Natural killer cell (primary cell): Measurements from ENCODE around the gene VWA7. TPM values are rescaled to one million over a fixed set of nuclear protein-coding genes. Genes with fewer than 3 reads are reported as not detected.

Source experiments
- ATAC-seq, 3 donors: fragments of 150-1000 bp in 2 of 3; fragments of 200-7000 bp in 1 of 3; cut with Tn5 transposase; 1 replicate in 1 of 3; 2 replicates in 2 of 3; pipeline ENCODE4 v1.10.0; 2021; ENCODE audit warnings: mild to moderate bottlenecking in 2 of 3, moderate library complexity in 2 of 3
- DNase-seq, 2 donors: peaks; one replicate each; pipeline versions ENCODE4 v3.0.0 to v3.0.0-alpha.2; 2013 to 2021; ENCODE audit warnings: mixed read lengths in 1 of 2
- H3K27ac ChIP-seq: one replicate; pipeline ENCODE4 v1.5.1; 2013; ENCODE audit warnings: mild to moderate bottlenecking, low read length
- H3K27me3 ChIP-seq: one replicate; pipeline ENCODE4 v1.6.1; 2013; ENCODE audit warnings: low read length; ENCODE audit not compliant: control insufficient read depth, insufficient read depth
- H3K36me3 ChIP-seq: one replicate; pipeline ENCODE4 v1.6.1; 2013; ENCODE audit warnings: low read length; ENCODE audit not compliant: control insufficient read depth, insufficient read depth
- H3K4me1 ChIP-seq: one replicate; pipeline ENCODE4 v1.6.1; 2013; ENCODE audit warnings: low read length; ENCODE audit not compliant: control insufficient read depth, insufficient read depth
- H3K4me3 ChIP-seq: one replicate; pipeline ENCODE4 v1.5.1; 2013; ENCODE audit warnings: low read length
- H3K9me3 ChIP-seq: one replicate; pipeline ENCODE4 v1.6.1; 2013; ENCODE audit warnings: low read length; ENCODE audit not compliant: control insufficient read depth, insufficient read depth
- H3K27ac Mint-ChIP-seq, 2 donors: one replicate each; pipeline ENCODE4 v1.8.0; 2022; ENCODE audit warnings: mild to moderate bottlenecking in 2 of 2, mixed read lengths in 2 of 2, moderate library complexity in 1 of 2
- H3K27me3 Mint-ChIP-seq, 2 donors: one replicate each; pipeline ENCODE4 v1.8.0; 2022; ENCODE audit warnings: low read depth in 2 of 2, mixed read lengths in 2 of 2
- H3K36me3 Mint-ChIP-seq: one replicate; pipeline ENCODE4 v1.8.0; 2022; ENCODE audit warnings: mixed read lengths
- H3K4me1 Mint-ChIP-seq, 2 donors: one replicate each; pipeline ENCODE4 v1.8.0; 2022; ENCODE audit warnings: mixed read lengths in 2 of 2
- H3K4me3 Mint-ChIP-seq: one replicate; pipeline ENCODE4 v1.8.0; 2022; ENCODE audit warnings: mild to moderate bottlenecking, moderate library complexity, mixed read lengths
- H3K9me3 Mint-ChIP-seq, 2 donors: one replicate each; pipeline ENCODE4 v1.8.0; 2022; ENCODE audit warnings: mixed read lengths in 2 of 2
- WGBS: methylation state at CpG from one replicate; pipeline ENCODE4 v1.1.7; 2013; ENCODE audit warnings: missing lambda C conversion rate; ENCODE audit not compliant: insufficient coverage; 5-methylcytosine and 5-hydroxymethylcytosine counted together
- intact Hi-C: fragments of 100-400 bp; cut with micrococcal nuclease; formaldehyde crosslinking; loops from one replicate; pipeline ENCODE4 v1.14.2; 2022
- total RNA-seq, 4 donors: library from RNA; stranded (reverse); fragments of 120-200 nt in 1 of 4; gene quantifications; one replicate each; pipeline versions ENCODE4 v1.2.3 to v1.2.4, GENCODE V29; 2013 to 2022
- TF ChIP-seq, protein P1 (sequence below): fragments of 200-600 bp; IDR thresholded peaks from one replicate; pipeline ENCODE4 v1.8.0; 2022; ENCODE audit warnings: antibody characterized with exemption

Gene VWA7
- total RNA-seq, 3 donors from 2014 or later (not counting 1 experiment from before 2014, with no cell fraction given) = 2.4 to 4.7 (median 3.2) TPM

DNA sequence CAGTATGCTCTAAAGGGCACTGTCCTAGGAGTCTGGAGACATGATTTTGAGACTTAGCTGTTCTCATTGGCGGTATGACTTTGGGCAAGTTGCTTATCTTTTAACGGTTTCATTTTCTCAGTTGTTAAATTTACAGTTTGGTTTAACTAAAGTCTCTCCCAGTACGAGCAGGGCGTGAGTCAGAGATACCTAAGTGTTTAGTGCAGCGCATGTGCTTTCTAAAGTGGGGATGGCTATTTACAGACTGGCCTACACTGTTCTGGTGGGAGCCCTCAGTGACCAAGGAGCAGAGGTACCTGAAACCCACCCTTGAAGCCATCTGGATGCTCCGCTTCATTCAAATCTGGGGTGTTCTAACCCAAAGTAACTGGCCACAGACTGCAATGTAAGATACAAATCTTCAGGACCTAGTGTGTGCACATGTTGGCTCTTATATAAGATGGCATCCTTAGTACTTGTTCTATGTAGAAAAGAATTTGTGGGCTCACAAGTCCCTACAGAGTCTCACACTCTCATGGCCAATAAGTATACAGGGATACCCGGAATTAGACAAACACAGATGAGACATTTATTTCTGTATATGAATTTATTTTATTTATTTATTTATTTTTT is 26.6 kb downstream of the VWA7 start:
- no peak overlapping the region for H3K27ac ChIP-seq
- no peaks in the 10 kb centered on the region for H3K27me3 Mint-ChIP-seq
- no peaks in the 10 kb centered on the region for H3K36me3 Mint-ChIP-seq
- 92% methylated on average over 6 of the region's 7 CpGs for WGBS
- H3K9me3 Mint-ChIP-seq = no peaks in the 10 kb centered on the region
- H3K4me1 Mint-ChIP-seq = no peaks in the 10 kb centered on the region
- TF ChIP-seq, protein P1, sequence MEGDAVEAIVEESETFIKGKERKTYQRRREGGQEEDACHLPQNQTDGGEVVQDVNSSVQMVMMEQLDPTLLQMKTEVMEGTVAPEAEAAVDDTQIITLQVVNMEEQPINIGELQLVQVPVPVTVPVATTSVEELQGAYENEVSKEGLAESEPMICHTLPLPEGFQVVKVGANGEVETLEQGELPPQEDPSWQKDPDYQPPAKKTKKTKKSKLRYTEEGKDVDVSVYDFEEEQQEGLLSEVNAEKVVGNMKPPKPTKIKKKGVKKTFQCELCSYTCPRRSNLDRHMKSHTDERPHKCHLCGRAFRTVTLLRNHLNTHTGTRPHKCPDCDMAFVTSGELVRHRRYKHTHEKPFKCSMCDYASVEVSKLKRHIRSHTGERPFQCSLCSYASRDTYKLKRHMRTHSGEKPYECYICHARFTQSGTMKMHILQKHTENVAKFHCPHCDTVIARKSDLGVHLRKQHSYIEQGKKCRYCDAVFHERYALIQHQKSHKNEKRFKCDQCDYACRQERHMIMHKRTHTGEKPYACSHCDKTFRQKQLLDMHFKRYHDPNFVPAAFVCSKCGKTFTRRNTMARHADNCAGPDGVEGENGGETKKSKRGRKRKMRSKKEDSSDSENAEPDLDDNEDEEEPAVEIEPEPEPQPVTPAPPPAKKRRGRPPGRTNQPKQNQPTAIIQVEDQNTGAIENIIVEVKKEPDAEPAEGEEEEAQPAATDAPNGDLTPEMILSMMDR = no peak
- no peak for ATAC-seq
- no peaks in the 10 kb centered on the region for H3K27me3 ChIP-seq
- H3K36me3 ChIP-seq = no peaks in the 10 kb centered on the region
- no peak for DNase-seq
- H3K27ac Mint-ChIP-seq = no peak overlapping the region
- intact Hi-C loops = no loop called here
- H3K4me3 Mint-ChIP-seq = no peak overlapping the region
- H3K4me3 ChIP-seq = no peak overlapping the region
- no peaks in the 10 kb centered on the region for H3K4me1 ChIP-seq
- no peaks in the 10 kb centered on the region for H3K9me3 ChIP-seq

DNA sequence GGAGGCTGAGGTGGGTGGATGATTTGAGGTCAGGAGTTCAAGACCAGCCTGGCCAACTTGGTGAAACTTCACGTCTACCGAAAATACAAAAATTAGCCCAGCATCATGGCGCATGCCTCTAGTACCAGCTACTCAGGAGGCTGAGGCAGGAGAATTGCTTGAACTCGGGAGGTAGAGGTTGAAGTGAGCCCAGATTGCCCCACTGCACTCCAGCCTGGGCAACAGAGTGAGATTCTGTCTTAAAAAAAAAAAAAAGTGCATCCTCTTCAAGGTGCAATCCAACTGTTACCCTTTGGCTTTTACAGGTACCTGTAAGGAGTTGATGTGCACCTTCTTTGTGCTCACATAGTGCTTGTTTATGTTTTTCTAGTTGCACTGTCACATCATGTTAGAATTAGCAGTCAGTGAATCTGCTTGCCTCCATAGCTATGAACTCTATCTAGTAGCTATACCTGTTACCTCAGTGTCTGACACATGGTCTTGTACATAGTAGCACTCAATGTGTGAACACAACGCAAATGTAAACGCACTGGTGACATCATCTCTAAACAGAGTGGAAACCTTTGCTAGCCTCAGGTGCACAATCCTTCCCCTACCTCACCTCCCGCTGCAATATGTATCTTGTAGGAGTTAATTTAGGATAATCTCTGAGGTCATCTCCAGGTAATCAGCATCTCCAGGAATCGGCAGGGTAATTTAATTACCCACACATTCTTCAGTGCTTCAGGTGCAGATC is 27.7 kb downstream of the VWA7 start:
- WGBS = 97% methylated on average over 6 of the region's 8 CpGs
- no peak overlapping the region for H3K4me3 ChIP-seq
- no peaks in the 10 kb centered on the region for H3K36me3 Mint-ChIP-seq
- DNase-seq (no peak), ATAC-seq (no peak)
- no peaks in the 10 kb centered on the region for H3K9me3 Mint-ChIP-seq
- TF ChIP-seq, protein P1 = no peak
- no peak overlapping the region for H3K4me3 Mint-ChIP-seq
- no peak overlapping the region for H3K27ac ChIP-seq
- H3K36me3 ChIP-seq = no peaks in the 10 kb centered on the region
- no peaks in the 10 kb centered on the region for H3K27me3 Mint-ChIP-seq
- no peaks in the 10 kb centered on the region for H3K4me1 Mint-ChIP-seq
- H3K4me1 ChIP-seq = no peaks in the 10 kb centered on the region
- H3K27me3 ChIP-seq = no peaks in the 10 kb centered on the region
- no peak overlapping the region for H3K27ac Mint-ChIP-seq
- no peaks in the 10 kb centered on the region for H3K9me3 ChIP-seq
- intact Hi-C loops = no loop called here

DNA sequence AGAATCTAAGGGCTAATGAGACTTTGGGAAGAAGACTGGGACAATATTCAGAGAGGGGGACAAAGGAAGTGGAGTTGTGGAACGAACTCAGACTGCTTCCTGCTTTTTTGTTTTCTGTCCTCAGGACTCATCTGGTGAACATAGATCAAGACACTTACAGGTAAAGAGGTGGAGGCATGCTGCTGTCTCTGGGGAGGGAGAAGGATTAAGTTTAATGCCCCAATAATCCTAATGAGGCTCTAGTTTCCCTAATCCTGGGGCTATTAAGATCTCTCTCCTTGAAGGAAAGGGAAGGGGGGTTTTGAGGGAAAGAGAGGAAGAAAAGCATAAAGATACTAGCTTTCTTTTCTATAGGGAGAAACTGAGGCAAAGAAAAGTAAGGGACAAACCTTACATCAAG is 32.7 kb downstream of the VWA7 start:
- no peak overlapping the region for H3K27ac Mint-ChIP-seq
- TF ChIP-seq, protein P1 = no peak
- no peak overlapping the region for H3K4me3 Mint-ChIP-seq
- H3K36me3 ChIP-seq = no peaks in the 10 kb centered on the region
- peaks cover 12% of the 10 kb centered on the region for H3K4me1 ChIP-seq
- no peaks in the 10 kb centered on the region for H3K36me3 Mint-ChIP-seq
- ATAC-seq (no peak), DNase-seq (no peak)
- H3K4me3 ChIP-seq = no peak overlapping the region
- intact Hi-C loops = no loop called here
- H3K27ac ChIP-seq = no peak overlapping the region
- WGBS = 57% methylated on average over 1 of the region's 1 CpG
- H3K27me3 ChIP-seq = no peaks in the 10 kb centered on the region
- no peaks in the 10 kb centered on the region for H3K9me3 ChIP-seq
- peaks cover 16 to 25% of the 10 kb centered on the region in 2 donors for H3K4me1 Mint-ChIP-seq
- H3K9me3 Mint-ChIP-seq = no peaks in the 10 kb centered on the region
- no peaks in the 10 kb centered on the region for H3K27me3 Mint-ChIP-seq
